Fibroblast of skin of back (primary cell): Measurements from ENCODE around the gene NRDC.

Experiments used
- DNase-seq: peaks from one replicate; pipeline ENCODE4 v3.0.0-alpha.2; 2013

NRDC gene

DNA sequence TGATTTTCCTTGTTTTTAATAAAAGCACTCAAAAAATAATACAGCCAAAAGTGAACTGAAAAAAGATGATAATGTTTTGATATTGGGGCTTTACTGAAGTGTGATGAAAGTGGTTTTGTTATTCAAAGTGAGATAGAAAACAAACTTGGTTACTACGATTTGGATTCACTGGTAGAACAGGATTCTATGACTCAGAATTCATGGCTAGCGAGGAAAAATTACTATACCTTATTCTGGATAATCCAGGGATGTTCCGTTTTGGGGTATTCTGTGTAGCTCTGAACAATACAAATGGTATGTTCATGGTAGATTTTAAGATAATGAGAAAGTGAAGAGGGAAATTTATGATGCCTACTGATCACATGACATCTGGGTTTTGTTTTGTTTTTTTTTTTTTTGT is 117.7 kb downstream of the NRDC start:
- no peak for DNase-seq

DNA sequence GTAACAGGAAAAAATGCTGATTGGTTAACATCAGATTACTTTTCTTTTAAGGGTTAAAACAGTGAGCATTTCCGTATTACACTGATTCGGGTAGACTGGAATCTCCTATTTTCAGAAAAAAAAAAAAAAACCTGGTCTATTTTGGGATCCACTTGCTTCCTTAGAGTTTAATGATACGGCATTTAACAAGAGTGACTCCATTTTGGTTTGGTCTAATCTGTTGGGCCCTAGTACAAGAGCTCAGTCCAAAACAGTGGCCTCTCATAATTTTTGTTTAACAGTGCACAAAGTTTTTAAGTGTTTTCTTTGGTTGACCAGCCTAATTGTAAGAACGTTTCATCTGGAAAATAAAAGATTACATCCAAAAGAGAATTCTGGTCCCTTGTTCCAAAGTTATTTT is 120.2 kb downstream of the NRDC start:
- no peak for DNase-seq

DNA sequence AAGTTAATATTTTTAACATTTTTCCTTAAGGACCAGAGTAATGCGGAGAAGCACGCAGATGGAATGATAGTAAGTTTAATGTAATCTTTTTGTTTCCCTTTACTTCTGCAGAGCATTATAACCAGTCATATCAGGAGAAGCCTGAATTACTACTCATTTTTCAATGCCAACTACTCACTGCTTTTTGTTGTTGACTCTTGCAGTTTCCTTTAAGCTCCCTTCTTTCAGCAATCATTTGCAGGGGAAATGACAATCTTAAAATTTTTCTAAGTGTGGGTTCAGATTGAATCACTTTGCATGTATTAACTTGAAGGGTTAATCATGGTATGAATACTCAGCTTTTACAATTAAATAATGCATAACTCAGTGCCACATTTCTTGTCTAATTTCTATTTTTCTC is 122.2 kb downstream of the NRDC start:
- DNase-seq: no peak

DNA sequence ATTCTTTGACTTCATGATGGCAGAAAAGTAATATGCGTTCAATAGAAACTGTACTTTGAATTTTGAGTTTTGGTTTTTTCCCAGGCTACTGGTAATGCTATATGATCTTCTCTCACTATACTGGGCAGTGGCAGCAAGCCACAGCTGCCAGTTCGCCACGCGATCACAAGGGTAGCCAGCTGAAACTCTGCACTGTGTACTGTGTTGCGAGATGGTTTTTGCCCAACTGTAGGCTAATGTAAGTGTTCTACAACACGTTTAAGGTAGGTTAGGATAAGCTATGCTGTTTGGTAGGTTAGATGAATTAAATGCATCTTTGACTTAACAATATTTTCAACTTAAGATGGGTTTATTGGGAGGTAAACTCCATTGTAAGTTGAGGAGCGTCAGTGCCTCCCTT is 123.1 kb downstream of the NRDC start:
- DNase-seq: no peak

DNA sequence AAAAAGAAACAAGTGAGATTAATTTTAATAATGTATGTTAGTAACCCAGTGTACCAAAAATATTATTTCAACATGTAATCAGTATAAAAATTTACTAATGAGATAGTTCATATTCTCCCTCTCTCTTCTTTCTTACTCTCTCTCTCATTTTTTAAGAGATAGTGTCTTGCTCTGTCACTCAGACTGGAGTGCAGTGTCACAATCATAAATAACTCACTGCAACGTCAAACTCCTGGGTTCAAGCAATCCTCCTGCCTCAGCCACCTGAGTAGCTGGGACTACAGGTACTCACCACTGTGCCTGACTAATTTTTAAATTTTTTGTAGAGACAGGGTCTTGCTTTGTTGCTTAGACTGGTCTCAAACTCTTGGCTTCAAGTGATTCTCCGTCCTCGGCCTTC is 123.9 kb downstream of the NRDC start:
- DNase-seq: no peak

DNA sequence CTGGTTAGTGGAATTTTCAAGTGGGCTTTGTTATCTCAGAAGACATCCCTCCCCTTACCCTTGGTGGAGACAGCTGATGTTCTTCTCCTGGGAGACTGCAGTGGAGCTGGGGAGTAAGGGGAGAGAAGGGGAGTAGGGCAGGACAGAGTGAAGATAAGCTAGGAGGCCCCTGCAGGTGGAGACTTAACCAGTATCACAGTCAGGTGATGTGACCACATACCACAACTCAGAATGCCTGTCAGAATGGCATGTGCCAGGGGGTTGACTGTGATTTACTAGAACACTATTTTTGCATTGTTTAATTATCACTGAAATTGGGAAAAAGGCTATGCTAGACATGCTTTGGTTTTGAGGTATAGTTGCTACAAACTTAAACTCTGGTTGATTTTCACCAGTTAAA is 124.6 kb downstream of the NRDC start:
- DNase-seq: no peak

DNA sequence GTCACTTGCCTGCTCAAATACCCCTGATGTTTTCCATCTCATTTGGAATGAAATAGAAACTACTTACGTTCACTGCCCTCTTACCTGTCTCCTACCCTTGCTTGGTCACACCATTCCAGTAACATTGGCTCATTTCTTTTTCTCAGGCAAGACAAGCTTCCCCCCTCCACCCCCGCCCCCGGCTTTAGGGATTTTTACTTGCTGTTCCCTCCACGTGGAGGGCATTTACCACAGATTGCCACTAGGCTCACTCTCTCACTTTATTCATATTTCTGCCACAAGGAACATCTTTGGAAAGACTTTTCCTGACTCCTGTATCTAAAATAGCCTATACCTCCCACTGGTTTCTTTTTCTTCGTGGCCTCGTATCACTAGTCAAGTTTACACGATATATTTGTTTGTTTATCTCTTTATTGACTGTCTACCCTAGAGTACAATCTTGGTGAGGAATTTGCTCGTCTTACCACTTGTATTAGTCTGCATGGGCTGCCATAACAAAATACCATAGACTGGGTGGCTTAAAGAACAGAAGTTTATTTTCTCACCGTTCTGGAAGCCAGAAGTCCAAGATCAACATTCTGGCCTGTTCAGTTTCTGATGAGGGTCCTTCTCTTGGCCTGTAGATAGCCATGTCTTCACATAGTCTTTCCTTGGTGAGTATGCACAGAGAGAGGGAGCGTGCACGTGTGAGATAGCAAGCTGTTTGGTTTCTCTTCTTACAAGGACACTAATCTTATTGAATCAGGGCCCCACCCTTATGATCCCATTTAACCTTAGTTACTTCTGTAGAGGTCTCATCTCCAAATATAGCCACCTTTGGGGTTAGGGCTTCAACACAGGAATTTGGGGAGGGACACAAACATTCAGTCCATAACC is 126.2 kb downstream of the NRDC start:
- DNase-seq: no peak

DNA sequence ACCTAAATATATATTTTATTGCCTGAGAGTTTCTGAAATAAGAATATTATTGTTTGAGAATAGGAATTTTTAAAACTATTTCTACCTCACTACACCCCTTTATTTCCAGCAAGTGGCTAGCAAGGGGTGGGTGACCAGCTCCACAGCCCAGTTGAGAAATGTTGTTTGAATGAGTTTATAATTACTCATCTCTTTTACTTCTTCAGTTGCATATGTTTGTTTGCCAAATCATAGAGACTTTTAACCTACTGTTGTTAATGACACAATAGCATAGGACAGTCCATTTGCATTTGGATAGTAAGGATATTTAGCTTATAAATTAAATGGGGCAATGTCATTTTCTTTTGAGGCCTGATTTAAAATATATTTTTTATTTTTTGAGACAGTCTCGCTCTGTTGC is 127.8 kb downstream of the NRDC start:
- no peak for DNase-seq

DNA sequence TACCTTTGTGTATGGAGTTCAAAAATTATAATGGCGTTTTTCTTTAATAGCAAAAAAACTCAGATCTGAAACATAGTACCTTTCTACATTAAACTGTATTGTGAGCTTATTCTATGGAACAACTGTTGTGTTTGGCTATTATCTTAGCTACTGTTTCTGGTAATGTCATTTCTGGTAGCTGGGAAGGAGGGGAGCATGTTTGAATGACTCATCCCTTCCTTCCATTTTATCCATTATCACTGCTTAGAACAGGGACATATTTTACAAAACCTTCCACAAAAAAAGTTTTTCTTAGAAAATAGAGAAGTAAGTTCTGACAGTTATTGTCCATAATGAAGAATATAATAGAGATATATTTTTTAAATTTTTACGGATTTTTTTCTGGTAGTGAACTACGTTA is 128.3 kb downstream of the NRDC start:
- peak; percentile 47 for DNase-seq

DNA sequence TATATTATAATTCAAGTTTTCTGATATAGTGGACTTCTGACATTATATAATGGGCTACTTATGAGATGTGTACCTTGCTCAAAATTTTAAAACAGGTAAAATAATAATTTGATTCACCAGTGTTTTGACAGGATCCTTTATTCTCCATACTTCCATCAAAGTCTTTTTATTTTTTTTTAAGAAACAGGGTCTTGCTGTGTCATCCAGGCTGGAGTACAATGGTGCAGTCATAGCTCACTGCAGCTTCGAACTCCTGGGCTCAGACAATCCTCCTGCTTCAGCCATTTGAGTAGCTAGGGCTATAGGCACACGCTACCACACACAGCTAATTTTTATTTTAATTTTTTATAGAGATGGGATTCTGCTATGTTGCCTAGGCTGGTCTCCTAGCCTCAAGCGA is 129.4 kb downstream of the NRDC start:
- DNase-seq: no peak

DNA sequence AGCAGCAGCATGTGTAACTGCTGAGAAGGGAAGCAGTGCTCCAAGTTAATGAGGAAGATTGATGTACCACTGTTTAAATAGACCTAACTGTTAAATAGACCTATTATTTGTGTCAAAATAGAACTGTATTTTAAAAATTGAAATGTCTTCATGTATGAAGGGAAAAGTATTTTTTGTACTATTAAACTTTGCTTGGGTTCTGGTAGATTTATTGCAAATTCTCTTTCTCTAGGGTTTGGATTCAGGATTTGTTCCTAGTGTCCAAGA is 133.3 kb downstream of the NRDC start:
- no peak for DNase-seq

DNA sequence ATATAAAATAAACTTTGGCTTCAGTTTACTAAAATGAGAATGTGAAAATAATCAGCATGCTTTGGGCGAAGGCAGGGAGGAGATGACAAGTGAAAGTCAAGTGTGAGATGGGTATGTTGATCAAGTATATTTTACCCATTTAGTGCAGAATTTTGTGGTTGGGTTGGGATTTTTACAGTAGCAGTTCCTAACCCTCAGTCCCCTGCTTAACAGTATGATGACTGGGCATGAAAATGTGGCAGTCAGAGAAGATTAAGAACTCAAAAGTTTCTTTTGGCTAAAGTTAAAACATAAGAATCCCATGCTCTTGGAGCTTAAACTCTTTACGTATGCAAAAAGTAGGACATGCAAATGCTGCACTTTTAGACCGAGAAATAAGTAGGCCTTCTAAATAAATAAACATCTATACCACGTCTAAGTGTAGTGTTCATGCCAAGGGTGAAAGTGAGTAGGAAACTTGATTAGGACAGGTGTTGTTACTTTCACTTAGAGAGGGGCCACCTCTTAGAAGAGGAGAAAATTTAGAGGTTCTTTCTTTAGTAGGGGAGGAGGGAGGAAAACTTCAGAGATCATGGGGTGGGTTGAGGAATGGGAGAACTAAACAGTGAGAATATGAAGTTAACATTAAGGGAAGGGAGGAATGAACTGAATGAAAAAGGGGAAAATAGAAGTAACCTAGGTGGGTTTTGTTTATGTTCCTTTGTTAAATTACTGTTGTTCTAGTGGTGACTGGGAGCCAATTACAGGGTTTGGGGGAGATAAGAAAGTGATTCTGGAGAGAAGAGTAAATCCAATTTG is 133.8 kb downstream of the NRDC start:
- DNase-seq: no peak

DNA sequence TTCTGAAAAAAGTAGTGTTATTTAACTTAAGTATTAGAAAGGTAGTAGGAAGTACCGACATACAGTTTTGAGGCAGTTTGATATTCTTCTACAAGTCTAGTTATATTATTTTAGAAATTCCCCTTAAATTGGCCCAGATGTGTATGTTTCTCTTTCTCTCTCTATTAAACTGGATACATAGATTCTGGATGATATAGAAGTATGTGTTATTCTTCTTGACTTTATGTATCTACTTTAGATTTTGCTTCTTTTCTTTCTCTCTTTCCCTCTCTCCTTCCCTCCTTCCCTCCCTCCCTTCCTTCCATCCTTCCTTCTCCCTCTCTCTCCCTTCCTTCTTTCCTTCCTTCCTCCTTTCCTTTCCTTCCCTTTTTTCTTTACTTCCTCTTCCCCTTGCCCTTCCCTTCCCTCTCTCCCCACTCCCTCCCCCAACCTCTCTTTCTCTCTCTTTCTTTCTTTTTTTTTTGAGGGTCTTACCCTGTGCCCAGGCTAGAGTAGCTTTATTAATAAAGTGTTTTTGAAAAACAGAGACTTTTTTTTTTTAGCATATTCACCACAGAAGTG is 137.3 kb downstream of the NRDC start:
- DNase-seq: no peak

DNA sequence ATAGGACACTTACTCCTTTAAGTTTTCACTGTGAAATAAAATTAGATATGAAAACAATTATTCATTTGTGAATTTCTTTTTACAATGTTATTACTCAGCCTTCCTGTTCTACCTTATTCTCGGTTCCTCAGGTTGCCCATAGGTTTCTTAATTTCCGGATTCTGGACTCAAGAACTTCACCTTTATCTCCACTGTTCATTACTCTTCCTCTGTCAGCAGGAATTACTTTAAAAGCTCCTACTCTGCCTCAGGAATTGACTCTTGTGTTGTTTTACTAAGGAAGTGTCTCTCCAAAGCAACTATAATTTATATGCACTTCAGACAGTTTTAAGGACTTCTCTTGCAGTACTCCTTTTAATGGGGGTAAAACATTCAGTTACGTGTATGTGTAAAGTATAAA is 137.9 kb downstream of the NRDC start:
- no peak for DNase-seq
